ENCODE measurements around the gene FAM47C.

DNA sequence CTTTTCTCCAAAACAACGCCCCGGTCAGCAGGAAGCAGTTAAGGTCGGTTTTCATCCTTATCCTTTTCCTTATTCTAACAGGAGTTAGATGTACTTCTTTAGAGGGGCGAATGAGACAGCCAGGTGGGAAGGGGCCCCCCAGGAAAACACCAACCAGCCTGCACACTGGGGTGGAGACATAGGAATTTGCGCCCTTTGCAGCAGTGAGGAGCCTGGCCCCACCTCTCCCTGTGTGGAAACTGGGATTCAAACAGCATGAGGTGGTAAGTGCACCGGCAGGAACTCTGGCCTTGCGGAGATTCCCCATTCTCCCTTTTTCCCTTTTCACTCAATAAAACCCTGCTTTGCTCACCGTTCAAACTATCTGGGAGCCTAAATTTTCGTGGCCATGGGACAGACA, 8.0 kb upstream of the FAM47C start:
- TF ChIP-seq ZNF274 (IDR thresholded peaks at IDR 0.05; ENCODE audit: low read depth, low read length) (no peak), YY1 (IDR thresholded peaks at IDR 0.05; ENCODE audit: insufficient read depth, insufficient read length) (no peak), SUZ12 (IDR thresholded peaks at IDR 0.05; ENCODE audit: extremely low read depth, insufficient read depth, insufficient read length) (no peak)
